ENCODE measurements around the gene ULBP3.

DNA sequence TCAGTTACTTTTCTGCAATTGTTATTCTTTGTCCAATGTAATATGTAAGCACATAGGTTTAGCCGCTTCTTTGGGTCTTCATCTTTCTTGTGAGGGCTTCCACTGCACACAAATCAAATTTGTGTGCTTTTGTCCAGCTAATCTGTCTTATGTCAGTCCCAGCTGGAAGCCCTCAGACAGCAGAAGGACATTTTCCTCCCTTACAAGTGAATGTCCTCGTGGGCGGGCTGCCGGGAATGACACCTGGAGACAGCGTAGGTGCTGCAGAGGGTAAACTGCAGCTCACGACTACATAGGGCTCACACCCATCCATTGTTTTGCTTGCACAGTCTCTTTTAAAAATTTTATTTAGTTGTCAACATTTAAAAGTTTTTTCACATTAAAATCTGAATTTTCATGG is 49.3 kb upstream of the ULBP3 start:
- TF ChIP-seq, protein P1, sequence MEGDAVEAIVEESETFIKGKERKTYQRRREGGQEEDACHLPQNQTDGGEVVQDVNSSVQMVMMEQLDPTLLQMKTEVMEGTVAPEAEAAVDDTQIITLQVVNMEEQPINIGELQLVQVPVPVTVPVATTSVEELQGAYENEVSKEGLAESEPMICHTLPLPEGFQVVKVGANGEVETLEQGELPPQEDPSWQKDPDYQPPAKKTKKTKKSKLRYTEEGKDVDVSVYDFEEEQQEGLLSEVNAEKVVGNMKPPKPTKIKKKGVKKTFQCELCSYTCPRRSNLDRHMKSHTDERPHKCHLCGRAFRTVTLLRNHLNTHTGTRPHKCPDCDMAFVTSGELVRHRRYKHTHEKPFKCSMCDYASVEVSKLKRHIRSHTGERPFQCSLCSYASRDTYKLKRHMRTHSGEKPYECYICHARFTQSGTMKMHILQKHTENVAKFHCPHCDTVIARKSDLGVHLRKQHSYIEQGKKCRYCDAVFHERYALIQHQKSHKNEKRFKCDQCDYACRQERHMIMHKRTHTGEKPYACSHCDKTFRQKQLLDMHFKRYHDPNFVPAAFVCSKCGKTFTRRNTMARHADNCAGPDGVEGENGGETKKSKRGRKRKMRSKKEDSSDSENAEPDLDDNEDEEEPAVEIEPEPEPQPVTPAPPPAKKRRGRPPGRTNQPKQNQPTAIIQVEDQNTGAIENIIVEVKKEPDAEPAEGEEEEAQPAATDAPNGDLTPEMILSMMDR (IDR thresholded peaks at IDR 0.05) = no peak
- TF ChIP-seq POLR2A (IDR thresholded peaks at IDR 0.05) (no peak), EP300 (IDR thresholded peaks at IDR 0.05) (no peak)

Data from gastroesophageal sphincter (tissue), 3 donors.